Mononuclear cell (primary cell): ENCODE results near the gene BCAR3. TPM values are rescaled to one million over a fixed set of nuclear protein-coding genes. Genes with fewer than 3 reads are reported as not detected.
"Not testable (repeated sequence)": the region's sequence is repeated elsewhere in the genome, so short reads cannot be mapped to it uniquely, and the experiment has no call there.

Experiments
- H3K27me3 ChIP-seq: 2 replicates; pipeline ENCODE4 v1.6.0; 2011; ENCODE audit warnings: low read length, control low read depth; ENCODE audit not compliant: insufficient read depth
- H3K4me1 ChIP-seq: 2 replicates; pipeline ENCODE4 v1.5.1; 2011; ENCODE audit warnings: mild to moderate bottlenecking, low read length, control low read depth; ENCODE audit not compliant: insufficient read depth
- H3K4me3 ChIP-seq: 2 replicates; pipeline ENCODE4 v1.5.1; 2011; ENCODE audit warnings: mild to moderate bottlenecking, low read length, moderate library complexity
- H3K9me3 ChIP-seq: 2 replicates; pipeline ENCODE4 v1.5.1; 2011; ENCODE audit warnings: low read depth, mild to moderate bottlenecking, control low read depth, low read length
- total RNA-seq: library from RNA; depleted of rRNA; stranded (reverse); fragments of >200 nt; gene quantifications from one replicate; pipeline ENCODE4 v1.2.3, GENCODE V29; 2012

Gene BCAR3
- total RNA-seq, 1 donor, result 1.4 TPM

DNA sequence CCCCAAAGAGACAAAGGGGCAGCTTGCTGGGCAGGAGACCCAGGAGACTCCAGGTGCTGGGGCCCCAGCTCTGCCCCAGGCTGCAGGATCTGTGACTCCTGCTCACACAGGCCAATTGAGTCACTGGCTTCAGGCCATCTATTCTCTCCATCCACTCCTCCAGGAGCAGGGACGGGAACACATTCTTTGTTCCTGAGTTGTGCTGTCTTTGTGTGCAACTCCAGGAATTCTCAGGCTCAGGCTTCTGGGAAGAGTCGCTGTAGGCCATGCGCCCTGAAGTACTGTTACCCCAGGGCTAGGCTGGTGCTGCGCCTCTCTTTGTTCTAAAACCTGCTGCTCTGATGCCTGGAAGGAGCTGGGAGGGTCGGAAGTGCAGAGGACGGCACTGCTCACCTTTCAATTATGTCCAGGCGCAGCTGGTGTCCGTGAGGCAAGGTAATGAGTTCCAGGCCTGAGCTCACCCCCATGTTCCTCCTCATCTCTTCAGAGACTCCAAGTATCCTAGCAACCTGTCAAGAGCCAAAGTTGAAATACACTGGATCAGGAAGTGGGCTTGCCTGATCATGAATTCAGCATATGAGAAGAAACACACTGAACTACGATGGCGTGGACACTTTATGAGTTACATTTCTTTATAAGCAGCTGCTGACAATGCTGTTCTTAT lies 105.9 kb downstream of the BCAR3 start:
- H3K4me1 ChIP-seq, result no peaks in the 10 kb centered on the region
- no peak overlapping the region for H3K4me3 ChIP-seq
- no peaks in the 10 kb centered on the region for H3K9me3 ChIP-seq
- no peaks in the 10 kb centered on the region for H3K27me3 ChIP-seq

DNA sequence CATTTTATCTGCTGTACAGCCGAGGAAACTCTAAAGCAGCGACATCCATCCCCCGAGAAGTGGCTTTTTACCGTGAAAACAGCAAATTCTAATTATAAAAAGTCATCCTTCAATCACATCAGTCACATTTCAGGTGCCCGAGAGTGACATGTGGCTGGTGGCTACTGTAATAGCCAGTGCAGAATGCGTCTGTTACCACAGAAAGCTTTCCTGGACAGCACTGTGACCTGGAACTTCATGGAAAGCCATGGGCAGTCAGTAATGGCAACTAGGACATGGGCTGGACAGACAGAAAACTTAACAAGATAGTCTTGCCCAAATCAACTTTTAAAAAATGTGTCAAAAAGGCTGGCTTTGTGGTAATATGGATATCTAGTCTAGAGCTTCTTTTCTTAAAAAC lies 106.6 kb downstream of the BCAR3 start:
- H3K4me3 ChIP-seq, result no peak overlapping the region
- H3K9me3 ChIP-seq, result no peaks in the 10 kb centered on the region
- no peaks in the 10 kb centered on the region for H3K27me3 ChIP-seq
- no peaks in the 10 kb centered on the region for H3K4me1 ChIP-seq

DNA sequence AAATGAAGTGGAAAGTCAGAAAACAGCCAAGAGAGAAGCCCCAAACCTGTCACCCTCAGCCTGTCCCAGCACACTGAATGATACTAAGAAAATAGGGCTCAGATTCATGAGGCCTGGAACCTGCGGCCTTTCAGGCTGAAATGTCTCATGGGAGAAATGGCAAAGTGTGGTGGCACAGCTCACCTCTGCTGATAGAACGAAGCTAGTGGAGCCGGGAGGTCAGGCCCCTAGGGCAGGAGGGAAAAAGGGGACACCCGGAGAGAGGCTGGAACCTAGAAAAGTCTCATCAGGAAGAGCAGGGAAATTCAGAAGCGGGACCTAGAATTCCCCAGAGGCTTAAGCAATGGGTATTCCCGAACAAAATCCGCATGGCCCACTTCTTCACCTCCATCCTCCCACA lies 107.1 kb downstream of the BCAR3 start:
- H3K4me1 ChIP-seq, result no peaks in the 10 kb centered on the region
- H3K27me3 ChIP-seq, result no peaks in the 10 kb centered on the region
- H3K9me3 ChIP-seq, result no peaks in the 10 kb centered on the region
- H3K4me3 ChIP-seq, result no peak overlapping the region

DNA sequence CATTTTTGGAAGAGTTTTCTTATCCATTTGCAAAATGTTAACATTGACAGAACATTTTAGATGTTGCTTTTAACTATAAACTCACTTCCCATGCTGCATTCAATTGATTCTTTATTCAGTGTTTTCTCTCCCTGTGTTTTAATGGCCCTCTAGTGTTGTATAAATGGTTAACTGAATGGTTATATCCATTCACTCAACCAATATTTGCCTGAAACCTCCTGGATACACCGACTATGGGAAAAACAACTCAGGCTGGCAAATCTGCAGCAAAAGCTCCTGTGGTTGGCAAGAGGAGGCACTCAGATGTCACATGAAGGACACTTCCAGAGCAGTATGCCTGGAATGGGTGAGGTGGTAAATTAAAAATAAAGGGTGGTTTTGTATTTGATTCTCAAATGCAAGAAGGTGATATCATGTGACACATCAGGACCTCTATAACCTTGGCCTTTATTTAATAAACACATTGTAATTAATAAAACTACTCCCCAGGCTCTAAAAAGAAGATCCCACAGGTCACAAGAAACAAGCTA lies 107.6 kb downstream of the BCAR3 start:
- Histone ChIP-seq H3K4me3 (no peak overlapping the region), H3K4me1 (no peaks in the 10 kb centered on the region), H3K27me3 (no peaks in the 10 kb centered on the region), H3K9me3 (no peaks in the 10 kb centered on the region)

DNA sequence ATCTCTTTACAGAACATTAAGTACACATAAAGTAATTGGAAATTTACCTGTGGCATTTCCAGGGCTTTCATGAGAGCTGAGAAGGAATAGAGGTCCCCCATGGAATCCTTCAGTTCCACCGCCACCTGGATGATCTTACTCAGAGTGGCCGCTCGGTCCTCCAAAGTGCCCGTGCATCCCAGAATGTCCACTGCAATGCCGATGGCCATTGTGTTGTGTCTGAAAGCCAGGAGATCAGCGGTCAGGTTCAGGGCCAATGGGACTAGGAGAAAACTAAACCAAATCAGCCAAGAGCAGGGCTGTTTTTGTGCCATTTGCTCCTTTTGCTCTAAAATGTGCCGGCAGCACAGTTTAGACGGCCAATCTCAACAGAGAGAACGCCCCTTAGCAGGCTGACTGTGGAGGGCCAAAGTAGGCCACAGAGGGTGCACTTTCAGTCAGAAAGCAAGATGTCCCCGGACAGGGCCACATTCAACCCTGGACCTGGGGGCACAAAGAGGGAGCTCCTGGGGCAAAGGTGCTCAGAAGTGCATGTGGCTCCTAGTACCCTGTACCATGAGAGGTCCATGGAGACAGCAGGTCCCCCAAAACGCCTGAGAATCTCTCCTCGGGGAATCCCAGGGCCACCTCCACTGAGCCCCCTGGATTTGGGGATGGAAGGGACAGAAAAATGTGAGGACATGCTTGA lies 109.9 kb downstream of the BCAR3 start:
- Histone ChIP-seq H3K27me3 (no peaks in the 10 kb centered on the region), H3K4me1 (no peaks in the 10 kb centered on the region), H3K4me3 (no peak overlapping the region), H3K9me3 (no peaks in the 10 kb centered on the region)

DNA sequence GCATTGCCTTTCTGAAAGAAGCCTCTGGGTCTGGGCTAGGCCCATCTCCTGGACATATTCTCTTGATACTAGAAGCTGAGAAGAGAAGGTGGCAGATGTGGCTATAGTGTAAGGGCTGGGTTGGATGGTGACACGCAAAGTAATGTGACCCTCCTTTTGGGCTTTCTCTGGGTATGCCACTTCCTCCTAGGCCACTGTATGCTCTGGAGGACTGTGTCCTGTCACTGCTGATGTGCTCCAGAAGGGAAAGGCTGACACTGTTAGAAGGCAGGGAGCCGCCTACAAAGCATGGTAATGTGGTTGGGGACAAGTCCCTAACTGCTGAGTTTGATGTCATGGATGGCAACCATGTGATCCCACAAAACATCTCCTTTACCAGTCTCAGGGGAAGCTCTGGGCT lies 112.1 kb downstream of the BCAR3 start:
- no peaks in the 10 kb centered on the region for H3K9me3 ChIP-seq
- H3K4me1 ChIP-seq, result no peaks in the 10 kb centered on the region
- no peaks in the 10 kb centered on the region for H3K27me3 ChIP-seq
- H3K4me3 ChIP-seq, result no peak overlapping the region

DNA sequence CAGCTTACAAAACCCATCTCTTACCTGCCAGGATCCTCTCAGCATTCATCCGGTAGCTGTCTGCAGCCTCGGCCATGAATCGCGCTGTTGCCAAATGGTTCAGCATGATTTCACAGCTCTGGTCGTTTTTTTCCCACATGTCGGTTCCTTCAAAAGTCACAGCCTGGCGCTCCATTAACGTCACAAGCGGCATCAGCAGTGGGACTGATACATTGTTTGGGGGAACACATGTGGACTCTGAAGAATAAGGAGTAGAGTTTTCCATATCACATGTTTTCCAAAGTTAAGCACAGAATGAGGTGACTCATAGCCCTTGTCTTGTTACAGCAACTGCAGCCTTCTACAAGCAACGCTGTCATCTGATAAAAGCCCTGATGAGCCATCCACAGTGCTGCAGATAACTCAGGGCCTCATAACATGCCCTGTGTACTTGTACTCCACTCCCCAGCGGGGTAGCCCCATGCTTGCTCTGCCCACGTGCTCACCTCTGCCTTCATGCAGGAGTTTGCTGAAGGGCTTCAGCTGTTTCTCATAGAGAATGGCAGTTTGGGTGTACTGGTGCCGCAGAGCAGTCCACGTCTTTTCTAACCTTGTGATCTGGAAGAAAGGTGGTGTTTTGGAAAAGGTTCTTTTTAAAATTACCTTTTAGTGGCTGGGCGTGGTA lies 114.2 kb downstream of the BCAR3 start:
- H3K4me3 ChIP-seq, result no peak overlapping the region
- H3K9me3 ChIP-seq, result no peaks in the 10 kb centered on the region
- H3K27me3 ChIP-seq, result no peaks in the 10 kb centered on the region
- H3K4me1 ChIP-seq, result no peaks in the 10 kb centered on the region

DNA sequence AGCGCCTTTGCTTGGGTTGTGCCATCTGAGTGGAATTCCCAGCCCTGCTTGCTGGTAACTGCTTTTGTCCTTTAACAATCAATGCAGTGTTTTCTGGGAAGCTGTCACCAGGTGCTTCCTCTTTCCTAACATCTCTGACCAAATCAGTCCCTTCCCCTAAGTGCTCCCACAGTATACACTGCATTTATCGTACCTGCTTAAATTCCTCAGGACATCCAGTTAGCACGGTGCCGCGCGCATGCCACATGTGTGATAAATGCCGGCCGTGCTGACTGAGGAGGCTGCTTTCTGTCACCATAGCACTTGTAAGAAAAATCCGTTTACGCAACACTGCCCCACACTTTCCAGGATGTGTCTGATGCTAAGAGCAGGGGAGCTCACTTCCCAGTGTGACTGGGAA lies 115.4 kb downstream of the BCAR3 start:
- H3K9me3 ChIP-seq, result no peaks in the 10 kb centered on the region
- H3K4me3 ChIP-seq, result no peak overlapping the region
- no peaks in the 10 kb centered on the region for H3K4me1 ChIP-seq
- no peaks in the 10 kb centered on the region for H3K27me3 ChIP-seq

DNA sequence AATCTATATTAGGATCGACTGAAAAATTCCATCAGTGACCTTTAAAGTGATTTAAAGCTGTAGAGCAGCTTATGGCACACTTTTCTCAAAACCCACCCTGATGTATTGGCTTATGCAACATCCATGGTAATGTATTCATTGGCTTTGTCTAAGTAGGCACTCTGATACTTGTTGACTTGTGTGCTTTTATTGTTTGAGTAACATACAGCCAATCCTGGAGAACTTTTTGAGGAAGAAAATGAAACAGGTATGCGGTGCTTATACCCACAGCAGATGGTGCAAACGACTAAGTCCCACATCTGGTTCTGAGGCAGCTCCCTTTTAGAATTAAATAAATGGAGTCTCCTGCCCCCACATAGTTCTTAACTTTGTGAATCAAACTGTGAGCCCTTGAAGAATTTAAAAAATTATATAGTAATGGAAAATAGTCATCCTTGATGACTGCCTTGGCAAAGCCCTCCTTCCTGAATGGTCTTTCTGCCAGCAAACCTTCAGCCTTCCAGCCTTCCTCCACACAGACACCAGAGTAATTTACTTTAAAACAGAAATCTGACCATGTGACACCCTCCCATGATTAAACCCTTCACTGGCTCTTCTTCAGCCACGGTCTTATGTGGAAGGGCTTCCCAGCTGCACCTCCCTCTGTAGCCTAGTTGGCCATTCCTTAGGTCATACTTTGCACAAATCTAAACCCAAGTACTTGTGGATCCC lies 116.0 kb downstream of the BCAR3 start:
- no peaks in the 10 kb centered on the region for H3K9me3 ChIP-seq
- H3K27me3 ChIP-seq, result no peaks in the 10 kb centered on the region
- no peak overlapping the region for H3K4me3 ChIP-seq
- H3K4me1 ChIP-seq, result no peaks in the 10 kb centered on the region

DNA sequence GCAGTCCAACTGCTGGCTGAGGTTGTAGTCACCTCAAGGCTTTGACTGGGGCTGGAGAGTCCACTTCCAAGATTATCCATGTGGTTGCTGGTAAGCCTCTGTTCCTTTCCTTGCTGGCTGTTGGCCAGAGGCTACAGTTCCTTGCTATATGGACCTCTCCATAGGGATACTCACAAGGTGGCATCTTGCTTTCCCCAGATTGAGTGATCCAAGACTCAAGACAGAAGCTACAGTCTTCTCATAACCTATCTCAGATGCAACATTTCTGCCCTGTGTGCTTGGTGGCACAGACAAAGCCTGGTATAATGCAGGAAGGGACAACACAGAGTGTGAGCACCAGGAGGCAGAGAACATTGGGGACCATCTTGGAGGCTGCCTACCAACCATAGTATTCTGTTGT lies 121.9 kb downstream of the BCAR3 start:
- no peaks in the 10 kb centered on the region for H3K27me3 ChIP-seq
- H3K4me1 ChIP-seq, result peaks cover 13% of the 10 kb centered on the region
- no peak overlapping the region for H3K4me3 ChIP-seq
- H3K9me3 ChIP-seq, result no peaks in the 10 kb centered on the region

DNA sequence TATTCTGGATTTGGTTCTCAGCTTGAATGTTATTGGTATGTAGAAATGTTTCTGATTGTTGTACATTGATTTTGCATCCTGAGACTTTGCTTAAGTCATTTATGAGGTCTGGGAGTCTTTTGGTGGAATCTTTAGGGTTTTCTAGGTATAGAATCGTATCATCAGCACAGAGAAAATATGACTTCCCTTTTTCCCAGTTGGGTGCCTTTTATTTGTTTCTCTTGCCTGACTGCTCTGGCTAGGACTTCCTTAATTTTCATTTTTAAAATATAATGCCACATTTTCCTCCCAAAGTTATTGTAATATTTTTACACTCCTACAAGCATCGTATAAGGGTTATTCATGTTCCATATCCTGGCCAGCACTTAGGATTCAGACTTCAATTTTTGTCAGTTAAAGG lies 122.6 kb downstream of the BCAR3 start:
- Histone ChIP-seq H3K9me3 (no peaks in the 10 kb centered on the region), H3K27me3 (no peaks in the 10 kb centered on the region), H3K4me3 (no peak overlapping the region), H3K4me1 (peaks cover 14% of the 10 kb centered on the region)

DNA sequence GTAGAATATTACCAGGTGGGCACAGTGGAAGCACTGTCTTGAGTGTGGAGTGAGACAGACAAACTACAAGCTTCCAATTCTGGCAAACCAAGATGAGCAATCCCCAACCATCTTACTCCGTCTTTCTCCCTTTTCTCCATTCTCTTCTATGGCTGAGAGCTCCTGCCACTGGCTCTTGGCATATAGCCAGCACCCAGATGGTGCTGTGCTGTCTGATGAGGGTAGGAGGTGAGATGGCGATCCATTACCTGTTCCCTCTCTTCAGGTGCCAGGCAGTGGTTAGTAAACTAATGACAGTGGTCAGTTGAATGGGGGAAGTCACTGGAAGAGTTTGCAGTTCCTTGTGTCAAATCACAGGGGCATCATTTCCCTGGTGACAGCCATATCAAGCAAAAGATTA lies 125.3 kb downstream of the BCAR3 start:
- H3K4me1 ChIP-seq, result peaks cover 29% of the 10 kb centered on the region
- H3K9me3 ChIP-seq, result no peaks in the 10 kb centered on the region
- H3K27me3 ChIP-seq, result no peaks in the 10 kb centered on the region
- H3K4me3 ChIP-seq, result no peak overlapping the region

DNA sequence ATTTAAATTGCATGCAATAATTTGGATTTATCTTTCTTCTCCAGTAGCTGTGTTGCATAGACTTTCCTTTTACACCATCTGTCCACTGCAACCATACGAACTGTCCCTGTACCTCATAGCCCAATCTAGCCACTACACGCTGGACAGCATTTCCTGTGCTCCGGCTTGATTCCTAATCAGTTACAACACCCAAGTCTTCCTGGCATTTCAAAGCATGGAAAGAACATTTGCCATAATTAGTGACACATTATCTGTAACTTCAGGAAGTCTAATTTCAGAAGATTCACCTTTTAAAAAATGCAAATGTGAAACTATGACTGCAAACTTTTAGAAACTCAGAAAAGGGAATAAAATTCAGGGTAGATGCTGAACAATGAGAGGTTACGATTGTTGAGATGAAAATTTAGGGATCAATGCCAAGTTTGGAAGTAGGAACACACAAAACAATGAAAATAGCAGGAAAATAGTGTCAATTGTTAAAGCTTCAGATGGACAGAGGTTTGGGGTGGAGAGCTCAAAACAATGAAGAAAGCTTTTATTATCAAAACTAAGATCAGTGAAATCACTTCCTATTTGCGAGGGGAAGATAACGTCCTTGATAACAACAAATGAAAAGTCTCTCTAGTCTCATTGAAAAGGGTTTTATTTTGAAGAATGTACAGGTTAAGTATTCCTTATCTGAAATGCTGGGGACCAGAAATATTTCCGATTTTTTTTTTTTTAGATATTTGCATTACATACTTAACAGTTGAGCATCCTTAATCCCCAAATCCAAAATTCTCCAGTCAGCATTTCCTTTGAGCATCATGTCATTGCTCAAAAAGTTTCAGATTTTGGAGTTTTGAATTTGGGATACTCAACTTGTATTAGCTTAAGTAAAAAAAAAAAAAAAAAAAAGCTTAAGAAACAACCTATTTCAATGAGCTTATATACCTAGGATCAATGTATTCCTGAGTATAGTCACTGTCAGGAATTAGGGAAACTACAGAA lies 126.5 kb downstream of the BCAR3 start:
- Histone ChIP-seq H3K4me3 (no peak overlapping the region), H3K4me1 (peaks cover 31% of the 10 kb centered on the region), H3K27me3 (no peaks in the 10 kb centered on the region), H3K9me3 (no peaks in the 10 kb centered on the region)

DNA sequence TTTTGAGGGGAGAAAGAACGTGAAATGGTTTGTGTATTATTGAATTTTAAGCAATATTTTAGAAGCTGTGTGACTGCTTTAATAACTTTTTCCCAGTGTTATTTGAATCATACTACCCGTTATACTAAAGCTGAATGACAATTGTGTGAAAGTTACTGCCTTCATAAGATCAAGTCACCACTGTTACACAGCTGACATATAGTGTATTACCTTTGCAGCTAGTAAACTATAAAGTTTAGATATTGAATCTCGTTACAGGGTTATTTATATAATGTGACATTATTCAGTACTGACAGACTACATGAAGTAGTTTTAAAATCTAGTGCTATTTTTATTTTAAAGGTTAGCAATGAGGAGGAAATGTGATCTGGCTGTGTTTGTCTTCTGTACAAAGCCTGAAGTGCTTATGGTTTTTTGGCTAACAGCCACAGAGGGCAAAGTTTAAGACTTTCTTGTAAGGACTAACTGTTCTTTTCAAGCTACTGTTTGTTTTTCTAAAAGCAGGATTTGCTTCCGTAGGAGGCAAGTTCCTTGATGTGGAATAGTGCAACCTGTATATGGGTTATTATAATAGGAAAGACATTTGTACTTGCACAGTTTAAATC lies 127.6 kb downstream of the BCAR3 start:
- peaks cover 30% of the 10 kb centered on the region for H3K4me1 ChIP-seq
- H3K9me3 ChIP-seq, result not testable (repeated sequence)

More for the DNA sequence above, 127.6 kb downstream of the BCAR3 start:
- H3K27me3 ChIP-seq, H3K4me3 ChIP-seq: not testable (repeated sequence)
